NCI-H1930 (cell line): ENCODE results near the gene SPATA6L.

Source experiments
- DNase-seq, 2 experiments: peaks; one replicate each; lab custom pipeline; 2025; lab: John Stamatoyannopoulos, UW

SPATA6L gene

GRCh38 chr9:4581861-4582565 is 84.3 kb downstream of the SPATA6L start:
- no peak for DNase-seq

GRCh38 chr9:4581035-4581760 is 85.1 kb downstream of the SPATA6L start:
- DNase-seq: no peak

GRCh38 chr9:4579001-4579400 is 87.3 kb downstream of the SPATA6L start:
- no peak for DNase-seq

GRCh38 chr9:4576448-4576847 is 89.8 kb downstream of the SPATA6L start:
- DNase-seq: no peak

GRCh38 chr9:4575997-4576396 is 90.3 kb downstream of the SPATA6L start:
- DNase-seq: no peak

- DNase-seq: no peak
Measured at GRCh38 chr9:4574657-4575243, 91.5 kb downstream of the SPATA6L start.

GRCh38 chr9:4573634-4574389 is 92.5 kb downstream of the SPATA6L start:
- no peak for DNase-seq

GRCh38 chr9:4573176-4573575 is 93.1 kb downstream of the SPATA6L start:
- no peak for DNase-seq

- DNase-seq: no peak
Measured at GRCh38 chr9:4572184-4572826, 94.0 kb downstream of the SPATA6L start.

- DNase-seq: no peak
Measured at GRCh38 chr9:4569101-4569500, 97.2 kb downstream of the SPATA6L start.

- no peak for DNase-seq
Measured at GRCh38 chr9:4567601-4568000, 98.7 kb downstream of the SPATA6L start.

- no peak for DNase-seq
Measured at GRCh38 chr9:4566806-4567205, 99.5 kb downstream of the SPATA6L start.

- DNase-seq: no peak
Measured at GRCh38 chr9:4563105-4563504, 103.2 kb downstream of the SPATA6L start.

GRCh38 chr9:4559261-4560182 is 106.8 kb downstream of the SPATA6L start:
- DNase-seq: no peak

- no peak for DNase-seq
Measured at GRCh38 chr9:4558371-4558998, 107.8 kb downstream of the SPATA6L start.

- DNase-seq: no peak
Measured at GRCh38 chr9:4555236-4555635, 111.0 kb downstream of the SPATA6L start.

GRCh38 chr9:4553951-4554381 is 112.3 kb downstream of the SPATA6L start:
- DNase-seq: no peak

GRCh38 chr9:4550777-4551484 is 115.3 kb downstream of the SPATA6L start:
- no peak for DNase-seq

- no peak for DNase-seq
Measured at GRCh38 chr9:4549751-4550295, 116.5 kb downstream of the SPATA6L start.
